Posterior vena cava (tissue), 2 donors: ENCODE data around the gene FOXF2. TPM values are rescaled to one million over a fixed set of nuclear protein-coding genes. Genes with fewer than 3 reads are reported as not detected.
"Not testable (repeated sequence)": the region's sequence is repeated elsewhere in the genome, so short reads cannot be mapped to it uniquely, and the experiment has no call there.

Experiments used
- DNase-seq: peaks from one replicate; pipeline ENCODE4 v3.0.0-alpha.2; 2020; ENCODE audit warnings: low spot score
- intact Hi-C, 2 donors: fragments of 100-400 bp; cut with DNase I; formaldehyde crosslinking; loops; one replicate each; pipeline versions ENCODE4 v1.14.1 to v1.14.2; 2022 to 2023
- long read RNA-seq, 2 donors: library from polyadenylated mRNA; unstranded; transcript quantifications; one replicate each; pipeline ENCODE4 v2.0.0, GENCODE V29; 2020 to 2021
- total RNA-seq, 2 donors: library from RNA; stranded (reverse); fragmentation: NEBNext Ultra II Directional; extraction: Animal tissue kit (Norgen Biotek cat#: 25700); gene quantifications; one replicate each; pipeline ENCODE4 v1.2.1, GENCODE V29; 2021
- donor health status: DM: yes; HTN: yes; CAD: no.
- donor health status: DM: yes; HTN: yes; CAD: no.

The FOXF2 gene
- total RNA-seq: 1 to 10 TPM in 1 of 2 donors, under 1 TPM in 1; 0.71 to 1.2 TPM
- long read RNA-seq, donor 1, partial matches to known transcripts: 0 of 4 reads
- long read RNA-seq, donor 1, other reads (novel, unspliced or antisense): 0 of 4 reads
- long read RNA-seq, donor 2: 0 reads

DNA sequence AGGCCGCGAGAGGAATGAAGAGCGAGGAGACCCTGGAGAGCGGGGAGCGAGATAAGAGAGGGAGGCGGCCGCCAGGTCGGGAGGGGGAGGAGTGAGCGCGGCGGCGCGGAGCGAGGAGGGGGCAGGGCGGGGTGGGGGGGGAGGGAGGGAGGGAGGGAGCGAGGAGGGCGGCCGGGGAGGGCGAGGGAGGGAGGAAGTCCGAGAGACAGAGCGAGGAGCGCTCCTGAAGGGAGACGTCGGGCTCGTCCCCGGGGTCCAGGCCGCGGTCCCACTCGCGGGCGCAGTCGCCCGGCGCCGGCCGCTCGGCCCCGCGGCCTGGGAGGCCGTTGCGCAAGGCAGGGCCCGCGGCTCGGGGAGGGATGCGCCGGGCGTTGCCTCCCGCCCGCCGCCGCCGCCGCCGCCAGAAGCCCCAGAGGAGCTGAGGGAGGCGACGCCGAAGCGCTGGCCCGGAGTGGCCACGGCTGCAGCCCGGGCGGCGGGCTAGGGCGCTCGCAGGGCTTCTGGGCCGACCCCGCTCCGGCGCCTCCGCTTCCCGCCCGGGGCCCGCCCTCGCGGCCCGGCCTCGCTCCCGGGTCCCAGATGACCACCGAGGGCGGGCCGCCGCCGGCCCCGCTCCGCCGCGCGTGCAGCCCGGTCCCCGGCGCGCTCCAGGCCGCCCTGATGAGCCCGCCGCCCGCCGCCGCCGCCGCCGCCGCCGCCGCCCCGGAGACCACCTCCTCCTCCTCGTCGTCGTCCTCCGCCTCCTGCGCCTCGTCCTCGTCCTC, at the start of gene FOXF2:
Gene FOXF2, plus strand, starts transcription at position 208 of the 764 bp plus-strand sequence. Its CDS starts 372 bp downstream, at position 580.
- intact Hi-C loops: loop anchor here (2.0 to 10.0 kb wide), 5 partner anchors 187 to 795 kb away; no protein-coding TSS in a partner anchor

GRCh38 chr6:1346101-1346500, 43.3 kb upstream of the FOXF2 start:
- DNase-seq: no peak
- intact Hi-C loops: no loop called here

More for the DNA sequence above, at the start of gene FOXF2:
- no peak for DNase-seq

DNA sequence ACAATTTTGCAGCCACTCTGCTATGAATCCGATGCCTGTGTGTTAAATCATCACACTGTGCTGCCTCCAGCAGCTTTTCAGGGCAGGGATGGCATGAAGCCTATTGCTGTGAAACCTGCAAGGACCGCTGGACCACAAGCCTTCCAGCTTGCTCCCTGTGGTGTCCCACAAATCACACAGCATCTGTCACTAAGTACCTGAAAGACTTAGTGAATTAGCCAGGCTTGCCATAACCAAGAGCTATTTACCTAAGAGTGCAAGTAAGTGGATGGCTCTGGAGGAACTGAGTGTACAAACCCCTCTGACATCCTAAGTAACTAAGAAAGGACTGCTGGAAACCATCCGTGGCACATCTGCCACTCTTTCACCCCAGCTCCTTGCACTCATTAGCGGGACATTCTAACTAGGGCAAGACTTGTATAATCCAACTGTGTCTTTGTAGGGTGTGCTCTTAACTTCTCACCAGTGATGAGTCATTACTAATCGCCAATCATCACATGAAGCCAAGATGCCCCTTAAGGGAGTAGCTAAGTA, 42.8 kb upstream of the FOXF2 start:
- intact Hi-C loops: no loop called here
- DNase-seq: no peak

- DNase-seq: no peak
- intact Hi-C loops: no loop called here
Observed at GRCh38 chr6:1347161-1347560, 42.2 kb upstream of the FOXF2 start.

DNA sequence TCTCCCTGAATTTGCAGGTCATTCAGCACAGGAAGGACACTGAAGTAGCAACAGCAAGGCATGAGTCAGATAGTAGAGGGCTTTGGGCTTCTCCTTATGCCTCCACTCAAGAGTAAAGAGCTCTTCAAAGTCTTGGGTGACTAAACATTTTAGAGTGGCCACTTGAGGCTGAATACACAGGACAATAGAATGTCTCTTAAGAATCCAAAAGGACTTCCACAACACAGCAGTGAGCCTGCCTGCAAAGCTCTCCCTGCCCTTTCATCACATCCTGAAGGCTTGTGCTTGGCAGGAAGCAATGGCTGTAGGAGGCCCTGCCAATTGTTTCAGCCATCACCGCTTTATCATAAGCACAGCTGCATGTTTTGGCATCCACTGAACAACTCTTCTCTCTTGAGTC, 40.7 kb upstream of the FOXF2 start:
- no peak for DNase-seq

GRCh38 chr6:1349655-1350054, 39.7 kb upstream of the FOXF2 start:
- intact Hi-C loops: no loop called here

More for the DNA sequence above, 40.7 kb upstream of the FOXF2 start:
- intact Hi-C loops: no loop called here

DNA sequence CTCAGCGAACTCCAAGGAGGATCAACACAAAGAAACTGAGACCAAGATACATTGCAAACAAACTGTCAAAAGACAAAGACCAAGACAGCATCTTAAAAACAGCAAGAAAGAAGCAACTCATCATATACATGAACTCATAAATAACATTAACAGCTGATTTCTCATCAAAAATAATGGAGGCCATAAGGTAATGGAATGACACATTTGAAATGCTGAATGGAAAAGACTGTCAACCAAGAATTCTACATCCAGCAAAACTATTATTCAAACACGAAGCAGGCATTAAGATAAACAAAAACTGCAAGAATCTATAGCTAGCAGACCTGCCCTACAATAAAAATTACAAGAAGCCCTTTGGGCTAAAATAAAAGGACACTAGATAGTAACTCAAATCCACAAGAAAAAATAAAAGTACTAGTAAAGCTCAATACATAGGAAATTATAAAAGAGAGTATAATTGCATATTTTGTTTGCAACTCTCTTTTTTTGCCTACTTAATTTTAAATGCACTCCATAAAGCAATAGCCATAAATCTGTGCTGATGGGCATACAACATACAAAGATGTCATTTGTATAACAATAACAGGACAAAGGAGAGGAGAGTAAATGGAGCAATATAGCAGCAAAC, 37.9 kb upstream of the FOXF2 start:
- DNase-seq: no peak
- intact Hi-C loops: no loop called here

More at GRCh38 chr6:1349655-1350054, 39.7 kb upstream of the FOXF2 start:
- no peak for DNase-seq

DNA sequence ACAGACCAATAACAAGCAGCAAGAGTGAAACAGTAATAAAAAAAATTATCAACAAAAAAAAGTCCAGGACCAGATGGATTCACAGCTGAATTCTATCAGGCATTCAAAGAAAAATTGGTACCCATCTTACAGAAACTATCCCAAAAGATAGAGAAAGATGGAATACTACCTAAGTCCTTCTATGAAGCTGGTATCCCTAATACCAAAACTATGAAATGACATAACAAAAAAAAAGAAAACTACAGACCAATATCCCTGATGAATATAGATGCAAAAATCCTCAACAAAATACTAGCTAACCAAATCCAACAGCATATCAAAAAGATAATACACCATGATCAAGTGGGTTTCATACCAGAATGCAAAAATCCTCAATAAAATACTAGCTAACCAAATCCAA, 34.3 kb upstream of the FOXF2 start:
- DNase-seq, intact Hi-C loops: not testable (repeated sequence)

DNA sequence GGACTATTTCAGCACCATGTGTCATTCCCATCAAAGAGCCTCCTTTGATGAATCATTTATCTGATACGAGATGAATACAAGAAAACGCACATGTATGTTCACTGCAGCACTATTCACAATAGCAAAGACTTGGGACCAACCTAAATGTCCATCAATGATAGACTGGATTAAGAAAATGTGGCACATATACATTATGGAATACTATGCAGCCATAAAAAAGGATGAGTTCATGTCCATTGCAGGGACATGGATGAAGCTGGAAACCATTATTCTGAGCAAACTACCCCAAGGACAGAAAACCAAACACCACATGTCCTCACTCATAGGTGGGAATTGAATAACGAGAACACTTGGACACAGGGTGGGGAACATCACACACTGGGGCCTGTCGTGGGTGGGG, 27.7 kb upstream of the FOXF2 start:
- intact Hi-C loops, DNase-seq: not testable (repeated sequence)

GRCh38 chr6:1362643-1363042, 26.7 kb upstream of the FOXF2 start:
- no peak for DNase-seq
- intact Hi-C loops: no loop called here

GRCh38 chr6:1363298-1363697, 26.1 kb upstream of the FOXF2 start:
- intact Hi-C loops: no loop called here
- DNase-seq: no peak

DNA sequence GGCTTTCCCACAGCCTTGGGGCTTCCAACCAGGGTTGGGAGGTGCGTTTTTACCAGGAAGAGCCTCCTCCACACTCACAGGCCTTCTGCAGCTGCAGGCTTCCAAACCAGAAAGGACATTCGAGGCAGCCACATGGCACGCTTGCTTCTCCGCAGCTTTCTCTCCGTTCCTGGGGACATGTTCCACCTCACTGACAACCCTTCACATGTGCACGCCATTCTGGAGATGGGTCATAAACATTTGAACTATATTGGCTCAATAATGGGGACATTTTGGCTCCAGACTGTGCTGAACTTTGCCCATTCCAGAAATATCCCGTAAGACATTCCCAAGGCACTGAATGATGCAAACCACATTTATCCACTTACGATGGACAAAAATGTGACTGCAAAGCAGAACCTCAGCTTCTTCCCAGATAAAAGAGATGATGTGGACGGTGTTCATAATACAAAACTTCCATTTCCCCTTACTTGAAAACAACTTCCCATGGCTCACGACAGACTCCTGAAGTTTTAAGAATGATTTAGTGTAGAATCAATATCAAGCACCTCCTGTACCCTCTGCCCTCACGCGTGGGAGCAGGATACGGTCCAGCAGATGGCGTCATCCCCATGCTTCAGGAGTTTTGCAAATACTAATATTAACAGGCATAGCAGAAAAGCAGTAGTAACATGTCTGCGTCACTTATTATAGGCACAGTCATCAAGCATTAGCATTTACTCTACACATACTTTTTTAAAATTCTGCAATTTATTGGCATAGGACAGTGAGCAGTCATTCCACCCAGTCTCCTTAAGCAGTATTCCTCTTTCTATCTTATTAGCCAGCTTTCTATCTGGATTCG, 25.4 kb upstream of the FOXF2 start:
- no peak for DNase-seq
- intact Hi-C loops: no loop called here

GRCh38 chr6:1364791-1365190, 24.6 kb upstream of the FOXF2 start:
- no peak for DNase-seq
- intact Hi-C loops: no loop called here

- intact Hi-C loops: no loop called here
- no peak for DNase-seq
Observed at GRCh38 chr6:1365686-1366085, 23.7 kb upstream of the FOXF2 start.

DNA sequence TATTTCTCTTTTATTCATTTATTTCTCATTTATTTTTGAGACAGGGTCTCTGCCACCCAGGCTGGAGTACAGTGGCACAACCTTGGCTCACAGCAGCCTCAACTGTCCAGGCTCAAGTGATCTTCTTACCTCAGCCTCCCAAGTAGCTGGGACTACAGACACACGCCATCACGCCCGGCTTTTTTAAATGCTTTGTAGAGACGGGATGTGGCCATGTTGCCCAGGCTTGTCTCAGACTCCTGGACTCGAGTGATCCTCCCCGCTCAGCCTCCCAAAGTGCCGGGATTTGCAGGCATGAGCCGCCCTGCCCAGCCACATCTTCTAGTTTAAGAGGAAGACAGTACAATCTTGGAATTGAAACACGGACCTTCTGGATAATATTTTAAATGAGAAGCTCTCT, 21.6 kb upstream of the FOXF2 start:
- DNase-seq: no peak
- intact Hi-C loops: no loop called here

GRCh38 chr6:1368940-1369339, 20.4 kb upstream of the FOXF2 start:
- intact Hi-C loops: no loop called here

DNA sequence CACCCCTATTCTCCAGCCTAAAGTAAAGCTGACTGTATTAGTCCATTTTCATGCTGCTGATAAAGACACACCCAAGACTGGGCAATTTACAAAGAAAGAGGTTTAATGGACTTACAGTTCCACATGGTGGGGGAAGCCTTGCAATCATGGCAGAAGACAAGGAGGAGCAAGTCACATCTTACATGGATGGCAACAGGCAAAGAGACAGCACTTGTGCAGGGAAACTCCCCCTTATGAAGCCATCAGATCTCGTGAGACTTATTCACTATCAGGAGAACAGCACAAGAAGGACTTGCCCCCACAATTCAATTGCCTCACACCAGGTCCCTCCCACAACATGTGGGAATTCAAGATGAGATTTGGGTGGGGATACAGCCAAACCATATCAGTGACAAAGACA, 19.7 kb upstream of the FOXF2 start:
- intact Hi-C loops: not testable (repeated sequence)

More at GRCh38 chr6:1368940-1369339, 20.4 kb upstream of the FOXF2 start:
- DNase-seq: no peak

GRCh38 chr6:1371933-1372332, 17.4 kb upstream of the FOXF2 start:
- intact Hi-C loops: no loop called here

More for the DNA sequence above, 19.7 kb upstream of the FOXF2 start:
- DNase-seq: not testable (repeated sequence)

GRCh38 chr6:1372690-1373089, 16.7 kb upstream of the FOXF2 start:
- intact Hi-C loops: no loop called here
- DNase-seq: no peak

More at GRCh38 chr6:1371933-1372332, 17.4 kb upstream of the FOXF2 start:
- no peak for DNase-seq
